Pancreas (tissue), 10 donors: ENCODE data around the gene UBASH3B. TPM values are rescaled to one million over a fixed set of nuclear protein-coding genes. Genes with fewer than 3 reads are reported as not detected.

Experiments used
- ATAC-seq, 4 donors: fragments of 200-7000 bp; cut with Tn5 transposase; one replicate each; pipeline versions ENCODE4 v1.8.0 to v1.9.1; 2020; ENCODE audit warnings: mild to moderate bottlenecking in 4 of 4, moderate library complexity in 4 of 4
- DNase-seq, 6 donors: peaks; one replicate each; pipeline ENCODE4 v3.0.0-alpha.2; 2020
- FAIRE-seq: peaks from 2 replicates; lab custom pipeline; 2012; peaks lifted over from hg19 to GRCh38; lab: Jason Lieb, UNC
- H3K27ac ChIP-seq, 4 donors: fragments of 200-600 bp; sonication (generic); 1 replicate in 3 of 4; 2 replicates in 1 of 4; pipeline versions ENCODE4 v1.5.0 to v1.8.0; 2020
- H3K27me3 ChIP-seq, 4 donors: fragments of 200-600 bp; one replicate each; pipeline ENCODE4 v1.8.0; 2021
- H3K36me3 ChIP-seq, 3 donors: fragments of 200-600 bp; sonication (generic) in 1 of 3; one replicate each; pipeline versions ENCODE4 v1.5.0 to v1.8.0; 2020 to 2021
- H3K4me1 ChIP-seq, 3 donors: fragments of 200-600 bp; one replicate each; pipeline ENCODE4 v1.8.0; 2021
- H3K4me3 ChIP-seq, 4 donors: fragments of 200-600 bp; sonication (generic) in 2 of 4; one replicate each; pipeline versions ENCODE4 v1.5.0 to v1.8.0; 2020 to 2021
- H3K9me3 ChIP-seq, 4 donors: fragments of 200-600 bp; one replicate each; pipeline ENCODE4 v1.8.0; 2021
- CTCF ChIP-seq, 4 donors: fragments of 200-600 bp; sonication (generic) in 3 of 4; IDR thresholded peaks; one replicate each; pipeline versions ENCODE4 v1.5.0 to v1.8.0; 2021; ENCODE audit warnings: antibody characterized with exemption in 4 of 4
- WGBS, 2 donors: extraction: QIAGEN DNeasy Blood & Tissue Kit; methylation state at CpG; one replicate each; pipeline ENCODE4 v1.1.7; 2013; 5-methylcytosine and 5-hydroxymethylcytosine counted together
- intact Hi-C, 3 donors: fragments of 100-400 bp; cut with DNase I; formaldehyde crosslinking; loops; one replicate each; pipeline versions ENCODE4 v1.11.1 to v1.14.2; 2022
- polyA plus RNA-seq, 2 donors: library from polyadenylated mRNA; stranded (reverse); fragments of 200-250 nt; gene quantifications; one replicate each; pipeline ENCODE4 v1.2.3, GENCODE V29; 2013
- total RNA-seq, 6 donors: library from RNA; stranded (reverse); fragmentation: NEBNext Ultra II Directional in 4 of 6; extraction: Animal tissue kit (Norgen Biotek cat#: 25700) in 4 of 6; gene quantifications; one replicate each; pipeline versions ENCODE4 v1.2.1 to v1.2.4, GENCODE V29; 2021 to 2023
- donor health status: healthy with polysubstance abuse.
- donor health status: DM: no; HTN: no; CAD: no; lungs with moderate emphysema.
- donor health status: DM: no; HTN: no; CAD: no.
- donor health status: control.
- donor health status: control.
- donor health status: Bipolar disorder and iron deficiency.
- donor health status: DM: yes; HTN: yes; CAD: no.
- donor health status: DM: no; HTN: no; CAD: no.
- donor health status: DM: no; HTN: no; CAD: no.
- donor health status: DM: yes; HTN: yes; CAD: no.

UBASH3B gene
- total and polyA plus RNA-seq, 8 donors = 0.56 to 5.8 (median 1.8) TPM

- no peak for TF ChIP-seq CTCF (IDR thresholded peaks at IDR 0.05)
- no peak overlapping the region for H3K4me3 ChIP-seq
- intact Hi-C loops = no loop called here
- H3K9me3 ChIP-seq = no peaks in the 10 kb centered on the region
- H3K27ac ChIP-seq = no peak overlapping the region
- no peaks in the 10 kb centered on the region for H3K36me3 ChIP-seq
- FAIRE-seq (no peak), DNase-seq (no peak), ATAC-seq (no peak)
- WGBS, 2 donors = 75 to 85% methylated on average over 1 of the region's 1 CpG
- H3K27me3 ChIP-seq = no peaks in the 10 kb centered on the region
- H3K4me1 ChIP-seq = no peaks in the 10 kb centered on the region
Observed at GRCh38 chr11:122814401-122814800, 158.9 kb downstream of the UBASH3B start.

GRCh38 chr11:122815900-122816299 is 160.4 kb downstream of the UBASH3B start:
- no peaks in the 10 kb centered on the region for H3K27me3 ChIP-seq
- no peaks in the 10 kb centered on the region for H3K9me3 ChIP-seq
- no peak for TF ChIP-seq CTCF (IDR thresholded peaks at IDR 0.05)
- H3K27ac ChIP-seq = no peak overlapping the region
- no peak overlapping the region for H3K4me3 ChIP-seq
- no peaks in the 10 kb centered on the region for H3K36me3 ChIP-seq
- H3K4me1 ChIP-seq = no peaks in the 10 kb centered on the region
- ATAC-seq = no peak
- WGBS, 2 donors = 70 to 78% methylated on average over 5 of the region's 5 CpGs
- intact Hi-C loops = no loop called here
- FAIRE-seq = no peak
- DNase-seq = no peak

- ATAC-seq = peak; percentile 71 to 84 (median 72)
Observed at GRCh38 chr11:122816761-122817520, 161.4 kb downstream of the UBASH3B start.

GRCh38 chr11:122820158-122820557 is 164.6 kb downstream of the UBASH3B start:
- Histone ChIP-seq H3K36me3 (no peaks in the 10 kb centered on the region), H3K27me3 (peaks cover 0 to 6% (median 0%) of the 10 kb centered on the region in 4 donors), H3K4me3 (no peak overlapping the region), H3K4me1 (no peaks in the 10 kb centered on the region), H3K27ac (no peak overlapping the region), H3K9me3 (no peaks in the 10 kb centered on the region)
- no peak for TF ChIP-seq CTCF (IDR thresholded peaks at IDR 0.05)
- FAIRE-seq (no peak), ATAC-seq (no peak), DNase-seq (no peak)
- 53 to 80% methylated on average over 2 of the region's 2 CpGs for WGBS, 2 donors
- intact Hi-C loops = no loop called here

More at GRCh38 chr11:122816761-122817520, 161.4 kb downstream of the UBASH3B start:
- Histone ChIP-seq H3K36me3 (no peaks in the 10 kb centered on the region), H3K27ac (peak overlapping the region in 2 of 4 donors; percentile 52 to 82), H3K9me3 (no peaks in the 10 kb centered on the region), H3K4me1 (no peaks in the 10 kb centered on the region), H3K4me3 (no peak overlapping the region), H3K27me3 (no peaks in the 10 kb centered on the region)
- WGBS, 2 donors = 31 to 44% methylated on average over 8 of the region's 8 CpGs
- peak in 4 of 6 donors; percentile 4 to 26 (median 14) for DNase-seq
- intact Hi-C loops = no loop called here
- no peak for FAIRE-seq
- no peak for TF ChIP-seq CTCF (IDR thresholded peaks at IDR 0.05)

- TF ChIP-seq CTCF (IDR thresholded peaks at IDR 0.05) = no peak
Observed at GRCh38 chr11:122821169-122821568, 165.6 kb downstream of the UBASH3B start.

More at GRCh38 chr11:122821169-122821568, 165.6 kb downstream of the UBASH3B start:
- no peaks in the 10 kb centered on the region for H3K4me1 ChIP-seq
- H3K4me3 ChIP-seq = no peak overlapping the region
- no peaks in the 10 kb centered on the region for H3K36me3 ChIP-seq
- H3K27ac ChIP-seq = no peak overlapping the region
- no peaks in the 10 kb centered on the region for H3K9me3 ChIP-seq
- FAIRE-seq = no peak
- H3K27me3 ChIP-seq = peaks cover 0 to 6% (median 0%) of the 10 kb centered on the region in 4 donors
- ATAC-seq = no peak
- DNase-seq = no peak
- intact Hi-C loops = no loop called here
